ENCODE measurements around the gene DNM3. TPM values are rescaled to one million over a fixed set of nuclear protein-coding genes. Genes with fewer than 3 reads are reported as not detected.

Gene DNM3
- total RNA-seq, 1 donor from 2014 or later = 4.7 TPM

DNA sequence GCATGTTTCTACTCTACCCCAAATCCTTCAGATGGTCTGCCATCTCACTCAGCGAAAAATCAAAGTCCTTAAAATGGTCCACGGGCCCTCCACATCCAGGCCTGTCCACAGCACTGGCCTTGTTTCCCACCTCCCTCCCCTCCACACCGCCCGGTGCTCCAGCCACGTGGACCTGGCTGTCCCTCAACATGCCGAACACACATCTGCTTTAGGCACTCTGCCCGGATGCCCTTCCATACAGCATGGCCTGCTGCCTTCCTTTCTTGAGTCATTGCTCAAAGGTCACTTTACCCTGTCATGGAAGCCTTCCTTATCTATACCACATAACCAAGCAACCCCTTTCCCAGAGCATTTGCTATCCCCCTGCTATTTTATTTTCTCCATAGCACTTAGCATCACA lies 143.0 kb downstream of the DNM3 start:
- H3K27me3 Mint-ChIP-seq (ENCODE audit: low read depth, unreplicated experiment) = peaks cover 2% of the 10 kb centered on the region
- no peak overlapping the region for H2AFZ ChIP-seq (ENCODE audit: low read depth, low read length)
- FAIRE-seq (no peak), DNase-seq (ENCODE audit: low read depth) (no peak)
- no peaks in the 10 kb centered on the region for H4K20me1 ChIP-seq (ENCODE audit: insufficient read depth, low read length)
- no peaks in the 10 kb centered on the region for H3K36me3 ChIP-seq (ENCODE audit: insufficient read depth, low read length)
- H3K27me3 ChIP-seq (ENCODE audit: insufficient read depth, low read length) = no peaks in the 10 kb centered on the region
- no peak overlapping the region for H3K4me3 Mint-ChIP-seq (ENCODE audit: unreplicated experiment)
- H3K4me1 Mint-ChIP-seq (ENCODE audit: low read depth, unreplicated experiment) = no peaks in the 10 kb centered on the region
- no peak overlapping the region for H3K27ac ChIP-seq (ENCODE audit: low read depth, low read length)
- H3K79me2 ChIP-seq (ENCODE audit: insufficient read depth, low read length) = no peaks in the 10 kb centered on the region
- H3K9ac ChIP-seq (ENCODE audit: low read length) = no peak overlapping the region
- H3K9me3 ChIP-seq (ENCODE audit: insufficient read depth, low read depth, low read length) = no peaks in the 10 kb centered on the region
- H3K4me2 ChIP-seq (ENCODE audit: low read length) = no peak overlapping the region
- H3K36me3 Mint-ChIP-seq (ENCODE audit: low read depth, unreplicated experiment) = no peaks in the 10 kb centered on the region
- H3K4me1 ChIP-seq (ENCODE audit: insufficient read depth, low read length) = no peaks in the 10 kb centered on the region
- H3K9me3 Mint-ChIP-seq (ENCODE audit: unreplicated experiment) = no peaks in the 10 kb centered on the region
- H3K4me3 ChIP-seq (ENCODE audit: insufficient read depth, low read depth, low read length) = no peak overlapping the region
- TF ChIP-seq, protein P1, sequence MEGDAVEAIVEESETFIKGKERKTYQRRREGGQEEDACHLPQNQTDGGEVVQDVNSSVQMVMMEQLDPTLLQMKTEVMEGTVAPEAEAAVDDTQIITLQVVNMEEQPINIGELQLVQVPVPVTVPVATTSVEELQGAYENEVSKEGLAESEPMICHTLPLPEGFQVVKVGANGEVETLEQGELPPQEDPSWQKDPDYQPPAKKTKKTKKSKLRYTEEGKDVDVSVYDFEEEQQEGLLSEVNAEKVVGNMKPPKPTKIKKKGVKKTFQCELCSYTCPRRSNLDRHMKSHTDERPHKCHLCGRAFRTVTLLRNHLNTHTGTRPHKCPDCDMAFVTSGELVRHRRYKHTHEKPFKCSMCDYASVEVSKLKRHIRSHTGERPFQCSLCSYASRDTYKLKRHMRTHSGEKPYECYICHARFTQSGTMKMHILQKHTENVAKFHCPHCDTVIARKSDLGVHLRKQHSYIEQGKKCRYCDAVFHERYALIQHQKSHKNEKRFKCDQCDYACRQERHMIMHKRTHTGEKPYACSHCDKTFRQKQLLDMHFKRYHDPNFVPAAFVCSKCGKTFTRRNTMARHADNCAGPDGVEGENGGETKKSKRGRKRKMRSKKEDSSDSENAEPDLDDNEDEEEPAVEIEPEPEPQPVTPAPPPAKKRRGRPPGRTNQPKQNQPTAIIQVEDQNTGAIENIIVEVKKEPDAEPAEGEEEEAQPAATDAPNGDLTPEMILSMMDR (IDR thresholded peaks at IDR 0.05; ENCODE audit: insufficient read depth, low read depth, low read length) = no peak
- no peak for TF ChIP-seq EZH2 (IDR thresholded peaks at IDR 0.05; ENCODE audit: insufficient read depth, low read length)
- H3K27ac Mint-ChIP-seq (ENCODE audit: unreplicated experiment) = peak overlapping the region; percentile 11

DNA sequence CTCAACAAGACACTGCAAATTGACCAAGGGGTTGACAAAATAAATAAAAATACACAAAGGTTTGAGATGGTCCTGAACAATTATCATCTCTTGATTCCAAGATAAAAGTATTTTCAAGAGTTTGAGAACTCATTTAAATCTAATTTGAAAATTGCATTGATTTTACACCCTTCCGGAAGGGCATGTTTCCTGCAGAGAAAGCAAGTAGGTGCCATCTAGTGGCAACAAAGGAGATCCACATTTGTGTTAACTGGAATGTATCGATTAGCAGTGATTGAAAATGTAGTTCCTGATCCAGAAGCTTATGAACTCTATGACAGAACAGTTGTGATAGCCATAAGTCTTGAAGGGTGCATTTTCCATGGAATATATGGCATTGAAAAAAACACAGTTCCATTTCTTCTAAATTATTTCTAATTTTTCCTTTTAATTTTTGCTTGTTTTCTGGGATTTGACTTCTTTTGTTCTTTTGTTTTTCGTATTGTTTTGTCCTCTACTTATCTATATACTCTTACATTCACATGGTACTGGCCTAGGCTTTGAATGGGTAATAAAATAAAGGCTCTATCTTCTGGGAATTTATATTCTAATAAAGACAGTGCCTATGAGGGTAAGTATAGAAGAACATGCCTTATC lies 143.7 kb downstream of the DNM3 start:
- no peak overlapping the region for H3K9ac ChIP-seq (ENCODE audit: low read length)
- Mint-ChIP-seq H3K9me3 (ENCODE audit: unreplicated experiment) (no peaks in the 10 kb centered on the region), H3K27ac (ENCODE audit: unreplicated experiment) (no peak overlapping the region), H3K4me3 (ENCODE audit: unreplicated experiment) (no peak overlapping the region), H3K36me3 (ENCODE audit: low read depth, unreplicated experiment) (no peaks in the 10 kb centered on the region), H3K4me1 (ENCODE audit: low read depth, unreplicated experiment) (no peaks in the 10 kb centered on the region), H3K27me3 (ENCODE audit: low read depth, unreplicated experiment) (peaks cover under 1% of the 10 kb centered on the region)
- H3K4me1 ChIP-seq (ENCODE audit: insufficient read depth, low read length) = no peaks in the 10 kb centered on the region
- H3K79me2 ChIP-seq (ENCODE audit: insufficient read depth, low read length) = no peaks in the 10 kb centered on the region
- H3K27me3 ChIP-seq (ENCODE audit: insufficient read depth, low read length) = no peaks in the 10 kb centered on the region
- H4K20me1 ChIP-seq (ENCODE audit: insufficient read depth, low read length) = no peaks in the 10 kb centered on the region
- DNase-seq (ENCODE audit: low read depth) = peak; percentile 27
- H2AFZ ChIP-seq (ENCODE audit: low read depth, low read length) = no peak overlapping the region
- no peak overlapping the region for H3K4me2 ChIP-seq (ENCODE audit: low read length)
- no peak overlapping the region for H3K27ac ChIP-seq (ENCODE audit: low read depth, low read length)
- no peaks in the 10 kb centered on the region for H3K36me3 ChIP-seq (ENCODE audit: insufficient read depth, low read length)
- FAIRE-seq = peak; percentile 62
- H3K9me3 ChIP-seq (ENCODE audit: insufficient read depth, low read depth, low read length) = no peaks in the 10 kb centered on the region
- no peak overlapping the region for H3K4me3 ChIP-seq (ENCODE audit: insufficient read depth, low read depth, low read length)
- TF ChIP-seq, protein P1 (IDR thresholded peaks at IDR 0.05; ENCODE audit: insufficient read depth, low read depth, low read length) = peak; percentile 82
- no peak for TF ChIP-seq EZH2 (IDR thresholded peaks at IDR 0.05; ENCODE audit: insufficient read depth, low read length)

DNA sequence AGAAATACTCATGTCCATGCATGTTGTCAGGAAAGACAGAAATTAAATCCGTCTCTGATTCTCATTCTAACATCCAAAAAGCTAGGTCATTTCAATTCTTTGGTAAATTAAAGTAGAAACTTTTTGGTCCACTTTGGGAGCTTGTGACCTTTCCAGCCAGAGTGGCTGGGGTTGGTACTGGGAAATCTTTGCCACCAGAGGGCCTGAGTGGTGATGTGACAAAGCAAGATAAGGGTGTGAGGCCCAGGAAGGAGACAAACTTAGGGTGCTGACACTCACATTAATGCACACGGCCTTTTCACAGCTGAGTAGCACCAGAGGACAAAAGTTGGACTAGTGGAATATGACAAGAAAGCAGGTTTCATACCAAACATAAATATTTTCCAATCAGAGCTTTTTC lies 144.3 kb downstream of the DNM3 start:
- no peak for TF ChIP-seq EZH2 (IDR thresholded peaks at IDR 0.05; ENCODE audit: insufficient read depth, low read length)
- TF ChIP-seq, protein P1 (IDR thresholded peaks at IDR 0.05; ENCODE audit: insufficient read depth, low read depth, low read length) = peak; percentile 23
- Histone ChIP-seq H3K36me3 (ENCODE audit: insufficient read depth, low read length) (no peaks in the 10 kb centered on the region), H3K9me3 (ENCODE audit: insufficient read depth, low read depth, low read length) (no peaks in the 10 kb centered on the region), H3K79me2 (ENCODE audit: insufficient read depth, low read length) (no peaks in the 10 kb centered on the region), H3K9ac (ENCODE audit: low read length) (no peak overlapping the region), H3K27me3 (ENCODE audit: insufficient read depth, low read length) (no peaks in the 10 kb centered on the region), H3K4me2 (ENCODE audit: low read length) (no peak overlapping the region), H4K20me1 (ENCODE audit: insufficient read depth, low read length) (no peaks in the 10 kb centered on the region), H3K4me3 (ENCODE audit: insufficient read depth, low read depth, low read length) (no peak overlapping the region), H3K27ac (ENCODE audit: low read depth, low read length) (no peak overlapping the region), H3K4me1 (ENCODE audit: insufficient read depth, low read length) (no peaks in the 10 kb centered on the region), H2AFZ (ENCODE audit: low read depth, low read length) (no peak overlapping the region)
- no peak for DNase-seq (ENCODE audit: low read depth)
- no peaks in the 10 kb centered on the region for H3K36me3 Mint-ChIP-seq (ENCODE audit: low read depth, unreplicated experiment)
- FAIRE-seq = peak; percentile 41
- no peaks in the 10 kb centered on the region for H3K27me3 Mint-ChIP-seq (ENCODE audit: low read depth, unreplicated experiment)
- H3K27ac Mint-ChIP-seq (ENCODE audit: unreplicated experiment) = no peak overlapping the region
- H3K4me3 Mint-ChIP-seq (ENCODE audit: unreplicated experiment) = no peak overlapping the region
- no peaks in the 10 kb centered on the region for H3K9me3 Mint-ChIP-seq (ENCODE audit: unreplicated experiment)
- H3K4me1 Mint-ChIP-seq (ENCODE audit: low read depth, unreplicated experiment) = peaks cover 3% of the 10 kb centered on the region
